Mononuclear cell (primary cell): Measurements from ENCODE around the gene TMEM119. TPM values are rescaled to one million over a fixed set of nuclear protein-coding genes. Genes with fewer than 3 reads are reported as not detected.

ENCODE experiments used
- total RNA-seq: library from RNA; depleted of rRNA; stranded (reverse); fragments of >200 nt; gene quantifications from one replicate; pipeline ENCODE4 v1.2.3, GENCODE V29; 2012

The TMEM119 gene
- total RNA-seq, 1 donor: 1.4 TPM

Other genes starting within 250 kb of the TMEM119 start
- gene FICD, start 82.8 kb downstream of the TMEM119 start, total RNA-seq: 3.3 TPM
- gene SART3, start 36.9 kb downstream of the TMEM119 start, total RNA-seq: 102 TPM
- gene ISCU, start 35.5 kb downstream of the TMEM119 start, total RNA-seq: 137 TPM
- 36.8 TPM for gene SELPLG, start 35.8 kb upstream of the TMEM119 start, total RNA-seq
- 86.3 TPM for gene CORO1C, start 133.4 kb upstream of the TMEM119 start, total RNA-seq